Stimulated activated CD8-positive, alpha-beta memory T cell treated with anti-CD3 and anti-CD28 coated beads, Interleukin-4, amount 100 ng/mL, for 4 hours (primary cell): ENCODE data around the gene BAG3.

Source experiments
- DNase-seq, 2 donors: peaks; one replicate each; pipeline ENCODE4 v3.0.0-alpha.2; 2020; ENCODE audit warnings: low read depth in 2 of 2, low spot score in 1 of 2

The BAG3 gene

DNA sequence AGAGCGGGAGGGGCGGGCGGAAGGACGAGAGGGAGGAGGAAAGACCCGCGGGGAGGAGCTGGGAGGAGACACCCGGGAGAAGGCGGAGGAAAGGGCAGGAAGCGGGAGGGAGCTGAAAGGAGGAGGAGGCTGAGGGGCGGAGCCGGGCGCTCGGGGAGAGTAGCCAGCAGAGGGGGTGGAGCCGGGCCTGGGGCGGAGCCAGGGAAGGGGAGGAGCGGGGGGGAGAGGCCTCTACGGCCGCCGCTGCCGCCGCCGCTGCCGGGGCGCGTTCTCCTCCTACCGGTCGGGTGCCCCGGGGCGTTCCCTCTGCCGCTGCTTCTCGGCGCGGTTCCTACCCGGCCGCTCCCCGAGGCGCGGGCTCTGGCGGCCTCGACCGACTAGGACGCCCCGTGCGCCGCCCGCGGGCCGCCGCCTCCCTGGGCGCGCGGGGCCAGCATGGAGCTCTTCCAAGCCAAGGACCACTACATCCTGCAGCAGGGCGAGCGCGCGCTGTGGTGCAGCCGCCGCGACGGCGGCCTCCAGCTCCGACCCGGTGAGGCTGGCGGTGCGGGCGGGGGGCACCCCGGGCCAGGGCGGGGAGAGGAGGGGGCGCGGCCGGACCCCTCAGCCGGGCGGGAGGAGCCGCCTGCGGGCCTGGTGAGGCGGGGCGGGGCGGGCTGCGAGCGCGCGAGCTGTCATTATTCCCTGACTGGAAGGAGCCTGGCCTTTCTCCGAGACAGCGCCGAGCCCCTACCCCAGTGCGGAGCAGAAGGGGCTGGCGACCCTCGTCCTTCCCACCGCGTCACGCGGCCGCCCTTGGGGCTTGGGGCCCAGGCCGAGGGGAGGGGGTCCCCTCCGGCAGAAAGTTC is 74.9 kb downstream of the BAG3 start, which contains the start of gene INPP5F:
TSS of gene INPP5F (plus strand) at position 223 of the 848 bp plus-strand sequence. CDS start at position 436, 213 bp downstream.
- peak; percentile 99 for DNase-seq

DNA sequence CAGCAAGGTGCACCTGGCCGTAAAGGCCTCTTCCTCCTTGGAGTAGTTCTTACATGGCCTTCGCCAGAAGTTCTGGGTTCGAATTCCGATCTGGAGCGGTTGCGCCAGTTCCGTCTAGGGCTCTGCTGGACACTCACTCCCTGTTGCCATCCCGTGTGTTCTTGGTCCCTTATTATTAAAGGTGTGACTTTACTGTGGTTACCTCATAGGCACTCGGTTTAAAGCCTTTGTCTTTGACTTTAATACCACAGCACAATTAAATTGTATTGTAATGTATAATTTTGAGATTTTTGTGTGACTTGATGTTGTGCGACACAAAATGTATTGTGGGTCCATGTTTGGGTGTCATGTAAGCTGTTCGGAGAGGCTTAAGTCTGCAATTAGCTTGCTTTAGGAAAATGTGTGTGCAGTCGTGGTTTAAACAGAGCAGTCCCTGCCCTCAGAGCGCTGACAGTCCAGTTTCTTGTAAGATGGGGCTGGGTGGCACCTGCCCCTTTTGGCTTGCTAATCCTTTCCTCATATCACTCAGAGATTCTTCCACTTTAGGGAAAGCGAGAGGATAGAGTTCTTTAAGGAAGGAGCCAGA is 75.6 kb downstream of the BAG3 start:
- no peak for DNase-seq
